ENCODE measurements around the gene PRR7. TPM values are rescaled to one million over a fixed set of nuclear protein-coding genes. Genes with fewer than 3 reads are reported as not detected.

The PRR7 gene
- polyA plus RNA-seq, 2 donors, result 2.0 to 4.9 TPM

DNA sequence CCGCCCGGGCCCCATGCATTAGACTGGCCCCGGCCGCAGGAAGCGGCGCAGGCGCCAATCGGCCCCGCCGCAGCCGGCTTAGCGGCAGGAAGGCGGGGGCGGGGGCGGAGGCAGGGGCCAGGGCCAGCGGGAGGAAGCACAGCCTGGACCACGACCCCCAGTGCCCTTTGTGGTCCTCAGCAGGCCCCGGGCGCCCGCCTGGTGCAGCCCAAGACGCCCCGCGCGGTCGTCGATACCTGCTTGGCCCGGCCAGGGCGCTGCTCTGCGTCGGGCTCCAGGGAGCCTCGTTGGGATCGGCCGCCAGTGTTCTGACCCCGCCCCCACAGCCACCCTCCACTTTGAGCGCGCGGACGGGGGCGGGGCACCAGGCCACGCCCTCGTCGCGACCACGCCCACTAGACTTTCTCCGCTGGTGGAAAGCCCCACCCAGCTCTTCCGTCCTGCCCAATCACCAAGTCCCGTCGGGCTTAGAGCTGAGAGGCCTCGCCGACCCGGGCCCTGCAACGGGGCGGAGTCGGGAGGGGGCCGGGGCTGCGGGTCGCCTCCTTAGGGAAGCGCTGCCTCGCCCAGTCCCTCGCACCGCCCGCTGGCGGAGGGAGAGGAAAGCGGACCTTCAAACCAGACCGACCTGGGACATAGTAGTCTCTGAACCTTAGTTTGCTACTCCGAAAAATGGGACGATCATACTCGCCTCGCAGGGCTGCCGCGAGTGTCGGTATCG is 50.8 kb downstream of the PRR7 start, which contains the start of gene PDLIM7:
PDLIM7 (minus strand) TSS at position 313 of the 721 bp plus-strand sequence. CDS start 1,092 bp downstream, outside the sequence.
- Histone ChIP-seq H3K4me1 (ENCODE audit: control insufficient read depth in 2 of 2, insufficient read depth in 2 of 2, low read length in 1 of 2) (peaks cover 3 to 15% of the 10 kb centered on the region in 2 donors), H3K4me3 (ENCODE audit: low read depth in 1 of 2, low read length in 2 of 2) (peak within 1 kb of the TSS; percentile 53 to 64), H3K9me3 (ENCODE audit: control insufficient read depth in 2 of 2, insufficient read depth in 1 of 2, low read depth in 1 of 2, low read length in 1 of 2) (no peaks in the 10 kb centered on the region), H3K27me3 (ENCODE audit: control insufficient read depth in 1 of 2, insufficient read depth in 2 of 2, low read length in 2 of 2) (no peaks in the 10 kb centered on the region), H3K36me3 (ENCODE audit: control insufficient read depth in 2 of 2, insufficient read depth in 2 of 2, low read length in 1 of 2) (peaks cover 0 to under 1% of the 10 kb centered on the region in 2 donors), H3K27ac (ENCODE audit: low read depth in 2 of 2, low read length in 1 of 2) (peak within 1 kb of the TSS; percentile 89 to 92)
- WGBS, 2 donors, result 0 to 1% methylated on average over 63 to 73 of the region's 73 CpGs

DNA sequence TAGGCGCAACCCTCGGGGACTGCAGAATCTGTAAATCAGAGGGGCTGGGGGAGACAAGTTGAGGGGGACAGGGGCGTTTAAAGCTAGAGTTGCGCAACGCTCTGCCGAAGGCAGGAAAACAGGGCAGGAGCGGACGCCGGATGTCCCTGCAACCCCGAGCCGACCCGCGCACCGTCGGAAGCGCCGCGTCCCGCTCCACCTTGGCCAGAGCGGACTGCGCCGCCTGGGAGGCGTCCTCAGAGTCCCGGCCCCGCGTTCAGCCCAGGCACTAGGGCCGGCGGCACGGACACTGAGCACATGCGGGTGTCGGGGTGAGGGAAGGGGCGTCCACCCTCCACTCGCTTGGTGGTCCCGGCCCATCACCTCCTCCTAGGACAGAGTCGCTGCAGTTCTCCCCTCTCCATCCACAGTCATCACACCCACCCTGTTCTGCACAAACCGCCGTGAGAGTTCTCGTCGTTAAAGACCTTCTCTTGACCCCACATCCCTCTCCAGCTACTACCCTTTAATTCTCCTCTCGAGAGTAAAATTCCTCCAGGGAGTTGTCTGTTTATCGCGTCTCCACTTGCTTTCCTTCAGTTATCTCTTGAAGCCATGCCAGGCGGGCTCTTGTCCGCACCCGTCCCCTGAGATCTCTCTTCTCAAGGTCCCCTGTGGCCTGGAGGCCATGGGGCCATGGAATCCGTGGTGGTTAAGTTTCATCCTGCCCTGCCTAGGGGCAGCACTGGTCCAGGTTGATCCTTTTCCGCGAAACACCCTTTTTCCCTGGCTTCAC is 51.6 kb downstream of the PRR7 start:
- H3K4me1 ChIP-seq (ENCODE audit: control insufficient read depth in 2 of 2, insufficient read depth in 2 of 2, low read length in 1 of 2), result peaks cover 3 to 15% of the 10 kb centered on the region in 2 donors
- H3K4me3 ChIP-seq (ENCODE audit: low read depth in 1 of 2, low read length in 2 of 2), result peak overlapping the region; percentile 51 to 53
- no peaks in the 10 kb centered on the region for H3K9me3 ChIP-seq (ENCODE audit: control insufficient read depth in 2 of 2, insufficient read depth in 1 of 2, low read depth in 1 of 2, low read length in 1 of 2)
- 9 to 10% methylated on average over 43 to 48 of the region's 48 CpGs for WGBS, 2 donors
- peak overlapping the region; percentile 54 to 65 for H3K27ac ChIP-seq (ENCODE audit: low read depth in 2 of 2, low read length in 1 of 2)
- H3K27me3 ChIP-seq (ENCODE audit: control insufficient read depth in 1 of 2, insufficient read depth in 2 of 2, low read length in 2 of 2), result no peaks in the 10 kb centered on the region
- H3K36me3 ChIP-seq (ENCODE audit: control insufficient read depth in 2 of 2, insufficient read depth in 2 of 2, low read length in 1 of 2), result no peaks in the 10 kb centered on the region

DNA sequence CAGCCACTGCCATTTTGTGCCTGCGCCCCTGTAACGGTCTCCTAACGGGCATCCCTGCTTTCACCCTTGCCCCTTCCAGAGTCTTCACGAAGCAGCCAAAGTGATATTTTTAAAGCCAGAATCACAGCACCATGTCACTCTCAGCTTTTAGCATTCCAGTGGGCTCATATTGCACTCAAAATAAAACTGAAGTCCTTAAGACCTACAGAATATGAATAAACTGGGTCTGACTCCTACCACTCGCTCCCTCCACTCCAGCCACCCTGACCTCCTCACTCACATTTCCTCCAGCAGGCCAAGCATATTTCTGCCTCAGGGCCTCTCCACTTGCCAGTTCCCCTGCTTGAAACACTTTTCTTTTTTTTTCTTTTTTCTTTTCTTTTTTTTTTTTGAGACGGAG is 53.2 kb downstream of the PRR7 start:
- H3K27ac ChIP-seq (ENCODE audit: low read depth in 2 of 2, low read length in 1 of 2), result no peak overlapping the region
- H3K9me3 ChIP-seq (ENCODE audit: control insufficient read depth in 2 of 2, insufficient read depth in 1 of 2, low read depth in 1 of 2, low read length in 1 of 2), result no peaks in the 10 kb centered on the region
- H3K4me1 ChIP-seq (ENCODE audit: control insufficient read depth in 2 of 2, insufficient read depth in 2 of 2, low read length in 1 of 2), result peaks cover 3 to 15% of the 10 kb centered on the region in 2 donors
- WGBS, 2 donors, result 77 to 79% methylated on average over 6 of the region's 6 CpGs
- H3K4me3 ChIP-seq (ENCODE audit: low read depth in 1 of 2, low read length in 2 of 2), result no peak overlapping the region
- no peaks in the 10 kb centered on the region for H3K27me3 ChIP-seq (ENCODE audit: control insufficient read depth in 1 of 2, insufficient read depth in 2 of 2, low read length in 2 of 2)
- peaks cover 0 to 6% of the 10 kb centered on the region in 2 donors for H3K36me3 ChIP-seq (ENCODE audit: control insufficient read depth in 2 of 2, insufficient read depth in 2 of 2, low read length in 1 of 2)

DNA sequence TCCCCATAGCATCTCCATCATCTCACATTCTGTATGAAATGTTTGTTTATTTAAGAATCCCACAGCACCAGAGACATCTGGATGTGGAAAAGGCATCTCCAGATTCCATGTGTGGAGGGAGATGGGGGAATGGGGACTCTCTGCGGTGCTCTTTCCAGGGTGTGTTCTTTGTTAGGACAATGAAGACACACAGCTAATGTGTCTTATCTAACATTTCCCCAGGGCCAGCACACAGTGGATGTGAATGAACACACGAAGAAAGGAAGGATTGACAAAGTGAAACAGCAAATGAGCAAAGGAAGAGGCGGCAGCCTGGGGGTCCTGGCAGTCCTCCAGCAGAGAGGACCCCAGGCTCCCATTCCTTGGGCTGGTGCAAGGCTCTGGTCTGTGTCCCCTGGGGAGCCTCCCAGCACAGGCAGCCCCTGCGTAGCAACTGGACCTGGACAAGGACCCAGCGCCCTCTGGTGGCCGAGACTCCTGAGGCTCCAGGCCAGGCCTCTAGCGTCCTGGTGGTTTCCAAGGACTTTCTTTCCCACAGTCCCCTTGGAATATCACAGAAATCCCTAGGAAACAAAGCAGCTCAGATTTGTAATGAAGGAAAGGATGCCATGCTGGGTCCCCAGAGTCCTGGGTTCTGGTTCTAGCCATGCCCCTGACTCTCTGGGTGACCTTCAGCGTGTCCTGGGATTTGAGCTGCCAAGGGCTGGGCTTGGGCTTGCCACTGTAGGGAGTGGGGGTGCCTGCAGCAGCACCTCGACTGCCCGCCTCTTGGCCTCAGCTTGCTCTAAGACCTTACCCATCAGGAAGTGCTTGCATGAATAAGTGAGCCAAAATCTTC is 54.3 kb downstream of the PRR7 start:
- Histone ChIP-seq H3K9me3 (ENCODE audit: control insufficient read depth in 2 of 2, insufficient read depth in 1 of 2, low read depth in 1 of 2, low read length in 1 of 2) (no peaks in the 10 kb centered on the region), H3K36me3 (ENCODE audit: control insufficient read depth in 2 of 2, insufficient read depth in 2 of 2, low read length in 1 of 2) (peaks cover 0 to 6% of the 10 kb centered on the region in 2 donors), H3K27me3 (ENCODE audit: control insufficient read depth in 1 of 2, insufficient read depth in 2 of 2, low read length in 2 of 2) (no peaks in the 10 kb centered on the region), H3K4me1 (ENCODE audit: control insufficient read depth in 2 of 2, insufficient read depth in 2 of 2, low read length in 1 of 2) (peaks cover 0 to 14% of the 10 kb centered on the region in 2 donors), H3K4me3 (ENCODE audit: low read depth in 1 of 2, low read length in 2 of 2) (no peak overlapping the region), H3K27ac (ENCODE audit: low read depth in 2 of 2, low read length in 1 of 2) (peak overlapping the region in 1 of 2 donors; percentile 6)
- WGBS, 2 donors, result 16 to 17% methylated on average over 10 of the region's 10 CpGs

DNA sequence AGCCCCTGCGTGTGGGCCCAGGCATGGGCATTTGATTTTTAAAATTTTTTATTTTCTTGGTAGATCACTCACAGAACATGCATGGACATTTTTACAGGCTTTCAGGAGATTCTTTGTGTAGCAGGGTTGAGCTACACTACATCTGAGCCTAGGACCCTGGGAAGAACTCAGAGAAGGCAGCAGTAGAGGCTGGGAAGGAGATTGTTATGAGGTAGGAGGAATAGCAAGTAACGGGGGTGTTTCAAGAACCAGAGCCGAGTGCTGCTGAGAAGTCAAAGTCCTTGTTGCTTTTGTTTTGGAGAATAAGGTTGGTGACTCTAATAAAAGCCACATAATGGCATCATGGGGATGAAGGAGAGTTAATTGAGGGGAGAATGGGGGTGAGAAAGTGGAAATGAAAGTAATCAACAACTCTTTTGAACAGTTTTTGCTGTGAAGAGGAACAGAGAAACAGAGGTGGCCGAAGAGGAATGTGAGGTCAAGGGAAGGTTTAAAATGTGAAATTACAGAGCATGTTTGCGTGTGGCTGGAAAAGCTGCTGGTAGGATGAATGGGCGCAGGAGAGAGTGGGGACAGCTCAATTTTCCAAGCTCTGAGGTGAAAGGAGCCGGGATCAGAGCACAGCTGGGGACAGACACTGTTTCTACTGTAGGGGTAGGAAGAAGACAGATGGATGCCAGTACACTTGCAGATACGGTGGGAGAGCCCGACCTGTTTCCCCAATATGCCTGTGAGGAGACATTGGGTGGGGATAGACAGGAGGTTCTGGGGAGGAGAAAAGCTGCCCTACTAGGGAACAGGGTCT is 55.5 kb downstream of the PRR7 start:
- H3K27me3 ChIP-seq (ENCODE audit: control insufficient read depth in 1 of 2, insufficient read depth in 2 of 2, low read length in 2 of 2), result no peaks in the 10 kb centered on the region
- H3K36me3 ChIP-seq (ENCODE audit: control insufficient read depth in 2 of 2, insufficient read depth in 2 of 2, low read length in 1 of 2), result peaks cover 0 to 6% of the 10 kb centered on the region in 2 donors
- no peak overlapping the region for H3K4me3 ChIP-seq (ENCODE audit: low read depth in 1 of 2, low read length in 2 of 2)
- H3K4me1 ChIP-seq (ENCODE audit: control insufficient read depth in 2 of 2, insufficient read depth in 2 of 2, low read length in 1 of 2), result peaks cover 0 to 6% of the 10 kb centered on the region in 2 donors
- no peaks in the 10 kb centered on the region for H3K9me3 ChIP-seq (ENCODE audit: control insufficient read depth in 2 of 2, insufficient read depth in 1 of 2, low read depth in 1 of 2, low read length in 1 of 2)
- H3K27ac ChIP-seq (ENCODE audit: low read depth in 2 of 2, low read length in 1 of 2), result no peak overlapping the region
- 59 to 61% methylated on average over 9 of the region's 9 CpGs for WGBS, 2 donors

DNA sequence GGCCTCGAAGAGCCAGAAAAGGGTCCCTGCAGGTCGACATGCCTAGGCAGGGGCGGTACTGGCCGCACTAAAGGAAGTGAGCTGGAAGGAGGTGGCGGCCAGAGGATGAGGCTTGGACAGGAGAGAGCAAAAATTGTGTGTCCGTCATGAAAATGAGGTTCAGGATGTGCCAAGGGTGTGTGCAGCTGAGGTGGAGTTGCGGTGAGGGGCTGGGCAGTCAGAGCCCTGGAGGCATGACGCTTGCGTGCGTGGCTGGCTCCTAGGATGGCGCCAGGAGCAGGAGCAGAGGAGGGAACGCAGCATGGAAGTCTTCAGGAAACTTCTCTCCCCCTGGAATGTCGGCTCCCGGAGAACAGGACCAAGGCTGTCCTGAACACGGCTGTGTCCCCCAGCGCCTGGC is 56.3 kb downstream of the PRR7 start:
- WGBS, 2 donors, result 58 to 73% methylated on average over 16 of the region's 16 CpGs
- peaks cover 0 to 6% of the 10 kb centered on the region in 2 donors for H3K4me1 ChIP-seq (ENCODE audit: control insufficient read depth in 2 of 2, insufficient read depth in 2 of 2, low read length in 1 of 2)
- H3K27me3 ChIP-seq (ENCODE audit: control insufficient read depth in 1 of 2, insufficient read depth in 2 of 2, low read length in 2 of 2), result no peaks in the 10 kb centered on the region
- peaks cover 0 to 6% of the 10 kb centered on the region in 2 donors for H3K36me3 ChIP-seq (ENCODE audit: control insufficient read depth in 2 of 2, insufficient read depth in 2 of 2, low read length in 1 of 2)
- no peak overlapping the region for H3K4me3 ChIP-seq (ENCODE audit: low read depth in 1 of 2, low read length in 2 of 2)
- no peak overlapping the region for H3K27ac ChIP-seq (ENCODE audit: low read depth in 2 of 2, low read length in 1 of 2)
- H3K9me3 ChIP-seq (ENCODE audit: control insufficient read depth in 2 of 2, insufficient read depth in 1 of 2, low read depth in 1 of 2, low read length in 1 of 2), result no peaks in the 10 kb centered on the region

DNA sequence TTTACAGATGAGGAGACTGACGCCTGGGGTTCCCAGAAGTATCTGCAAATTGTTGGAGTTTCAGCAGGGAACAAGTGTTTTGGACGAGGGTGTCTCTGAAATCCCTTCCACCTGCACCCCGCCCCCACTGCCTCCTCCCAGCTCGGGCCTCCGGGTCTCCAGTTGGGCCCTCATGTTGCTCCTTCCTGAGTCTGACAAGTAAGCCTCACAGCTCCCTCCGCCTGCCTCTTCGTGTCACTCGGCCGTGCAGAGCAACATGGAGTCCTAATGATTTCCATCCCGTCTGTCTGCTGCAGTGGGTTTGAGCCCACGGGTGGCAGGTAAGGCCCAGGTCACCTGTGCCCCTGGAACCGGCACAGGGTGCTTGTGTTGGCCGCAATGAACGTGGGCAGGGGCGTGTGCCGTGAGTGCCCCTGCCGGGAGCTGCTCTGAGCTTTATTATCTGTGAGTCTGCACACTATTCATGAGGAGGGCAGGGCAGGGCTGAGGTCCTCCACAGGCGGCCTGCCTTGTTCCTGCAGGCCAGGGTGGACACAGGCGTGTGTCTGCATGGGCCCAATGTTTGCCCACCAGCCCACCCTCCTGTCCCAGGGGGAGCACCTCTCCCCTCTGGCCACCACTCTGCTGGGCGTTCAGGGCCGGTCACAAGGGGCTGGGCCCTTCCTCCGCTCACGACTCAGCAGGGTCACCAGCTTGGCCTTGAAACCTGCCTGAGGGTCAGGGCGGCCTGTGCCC is 56.9 kb downstream of the PRR7 start:
- WGBS, 2 donors, result 82 to 86% methylated on average over 24 of the region's 24 CpGs
- Histone ChIP-seq H3K4me1 (ENCODE audit: control insufficient read depth in 2 of 2, insufficient read depth in 2 of 2, low read length in 1 of 2) (peaks cover 0 to 2% of the 10 kb centered on the region in 2 donors), H3K36me3 (ENCODE audit: control insufficient read depth in 2 of 2, insufficient read depth in 2 of 2, low read length in 1 of 2) (peaks cover 0 to 6% of the 10 kb centered on the region in 2 donors), H3K4me3 (ENCODE audit: low read depth in 1 of 2, low read length in 2 of 2) (no peak overlapping the region), H3K27ac (ENCODE audit: low read depth in 2 of 2, low read length in 1 of 2) (no peak overlapping the region), H3K9me3 (ENCODE audit: control insufficient read depth in 2 of 2, insufficient read depth in 1 of 2, low read depth in 1 of 2, low read length in 1 of 2) (no peaks in the 10 kb centered on the region), H3K27me3 (ENCODE audit: control insufficient read depth in 1 of 2, insufficient read depth in 2 of 2, low read length in 2 of 2) (no peaks in the 10 kb centered on the region)

Measured in esophagus (tissue), 2 donors.